Mammary epithelial cell (primary cell): Measurements from ENCODE around the gene ITGB3.

Source experiments
- CTCF ChIP-seq, 2 donors: IDR thresholded peaks in 1 of 2; conservative IDR thresholded peaks in 1 of 2; 2 replicates each; pipeline ENCODE4 v1.5.1; 2011 to 2012; ENCODE audit warnings: inconsistent platforms in 2 of 2, low read length in 2 of 2, mild to moderate bottlenecking in 2 of 2, control low read depth in 1 of 2, low read depth in 1 of 2; ENCODE audit not compliant: insufficient read depth in 1 of 2; ENCODE audit errors: extremely low read depth in 1 of 2
- EZH2 ChIP-seq: IDR thresholded peaks from 2 replicates; pipeline ENCODE4 v1.6.1; 2012; ENCODE audit warnings: low read length, inconsistent platforms, borderline replicate concordance

- TF ChIP-seq EZH2 (no peak), CTCF (conservative IDR thresholded peaks at IDR 0.05 in 1 of 2, IDR thresholded peaks at IDR 0.05 in 1 of 2; ENCODE audit: extremely low read depth in 1 of 2, insufficient read depth in 1 of 2, low read depth in 1 of 2, low read length in 2 of 2) (no peak)
Observed at GRCh38 chr17:47221154-47221553, 32.5 kb upstream of the ITGB3 start.
